Measurements from ENCODE around the gene TIPARP. TPM values are rescaled to one million over a fixed set of nuclear protein-coding genes. Genes with fewer than 3 reads are reported as not detected.

TIPARP gene
- total RNA-seq, 1 experiment from 2014 or later = 15.8 TPM

- ChIA-PET POLR2A (no interaction called here), CTCF (no interaction called here)
- Histone ChIP-seq H3K4me1 (no peaks in the 10 kb centered on the region), H3K36me3 (ENCODE audit: control insufficient read depth, insufficient read depth, low read length) (no peaks in the 10 kb centered on the region), H3K9me3 (peaks cover 3% of the 10 kb centered on the region; the same call in 1 of the 2 replicates), H3K4me3 (ENCODE audit: low read depth, low read length) (no peak overlapping the region), H3K27me3 (replicated peaks; ENCODE audit: control insufficient read depth, insufficient read depth, low read length) (no peaks in the 10 kb centered on the region)
- Mint-ChIP-seq H3K27me3 (ENCODE audit: insufficient read depth, unreplicated experiment) (no peaks in the 10 kb centered on the region), H3K9me3 (ENCODE audit: unreplicated experiment) (no peaks in the 10 kb centered on the region), H3K36me3 (ENCODE audit: insufficient read depth, unreplicated experiment) (no peaks in the 10 kb centered on the region), H3K4me1 (ENCODE audit: low read depth, unreplicated experiment) (no peaks in the 10 kb centered on the region), H3K4me3 (ENCODE audit: unreplicated experiment) (no peak overlapping the region), H3K27ac (ENCODE audit: unreplicated experiment) (no peak overlapping the region)
- no peak for TF ChIP-seq CTCF (IDR thresholded peaks at IDR 0.05; ENCODE audit: insufficient read depth in 1 of 2, low read depth in 1 of 2, low read length in 1 of 2, severe bottlenecking in 1 of 2, unreplicated experiment in 1 of 2)
- no TSS peak for BruUV-seq (replicated peaks)
- DNase-seq = no peak
- intact Hi-C loops (cut with micrococcal nuclease; ENCODE audit: unreplicated experiment) = no loop called here
Observed at GRCh38 chr3:156741935-156742334, 67.5 kb downstream of the TIPARP start.

GRCh38 chr3:156742401-156742800 lies 68.0 kb downstream of the TIPARP start:
- no peak for TF ChIP-seq CTCF (IDR thresholded peaks at IDR 0.05; ENCODE audit: insufficient read depth in 1 of 2, low read depth in 1 of 2, low read length in 1 of 2, severe bottlenecking in 1 of 2, unreplicated experiment in 1 of 2)
- H3K4me3 ChIP-seq (ENCODE audit: low read depth, low read length) = no peak overlapping the region
- no peak overlapping the region for H3K4me3 Mint-ChIP-seq (ENCODE audit: unreplicated experiment)
- H3K27me3 ChIP-seq (replicated peaks; ENCODE audit: control insufficient read depth, insufficient read depth, low read length) = no peaks in the 10 kb centered on the region
- H3K27me3 Mint-ChIP-seq (ENCODE audit: insufficient read depth, unreplicated experiment) = no peaks in the 10 kb centered on the region
- no peaks in the 10 kb centered on the region for H3K36me3 Mint-ChIP-seq (ENCODE audit: insufficient read depth, unreplicated experiment)
- no peaks in the 10 kb centered on the region for H3K4me1 ChIP-seq
- peaks cover 3% of the 10 kb centered on the region; the same call in 1 of the 2 replicates for H3K9me3 ChIP-seq
- BruUV-seq (replicated peaks) = no TSS peak
- H3K27ac Mint-ChIP-seq (ENCODE audit: unreplicated experiment) = no peak overlapping the region
- H3K36me3 ChIP-seq (ENCODE audit: control insufficient read depth, insufficient read depth, low read length) = no peaks in the 10 kb centered on the region
- no peaks in the 10 kb centered on the region for H3K9me3 Mint-ChIP-seq (ENCODE audit: unreplicated experiment)
- CTCF ChIA-PET = no interaction called here
- intact Hi-C loops (cut with micrococcal nuclease; ENCODE audit: unreplicated experiment) = no loop called here
- no peaks in the 10 kb centered on the region for H3K4me1 Mint-ChIP-seq (ENCODE audit: low read depth, unreplicated experiment)
- POLR2A ChIA-PET = no interaction called here
- no peak for DNase-seq

DNA sequence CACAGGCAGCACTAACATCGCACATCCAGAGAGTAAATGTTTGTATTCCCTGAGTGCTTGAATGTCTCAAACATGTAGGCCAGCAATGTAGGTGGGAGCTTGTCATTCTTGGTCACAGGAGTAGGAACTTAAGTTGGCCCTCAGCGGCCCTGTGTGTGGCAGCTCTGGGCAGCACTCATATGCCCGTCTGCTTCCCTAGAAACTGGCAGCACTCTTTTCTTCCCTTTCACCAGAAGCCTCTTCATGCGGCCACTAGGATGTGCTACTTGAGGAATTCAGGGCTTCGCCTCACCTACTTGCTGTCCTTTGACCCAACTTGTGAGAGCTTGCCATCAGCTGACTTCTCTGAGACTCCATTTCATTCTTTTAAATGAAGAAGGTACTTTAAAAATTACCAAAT lies 69.5 kb downstream of the TIPARP start:
- TF ChIP-seq CTCF (IDR thresholded peaks at IDR 0.05; ENCODE audit: insufficient read depth in 1 of 2, low read depth in 1 of 2, low read length in 1 of 2, severe bottlenecking in 1 of 2, unreplicated experiment in 1 of 2) = no peak
- Histone ChIP-seq H3K4me3 (ENCODE audit: low read depth, low read length) (no peak overlapping the region), H3K36me3 (ENCODE audit: control insufficient read depth, insufficient read depth, low read length) (no peaks in the 10 kb centered on the region), H3K4me1 (no peaks in the 10 kb centered on the region), H3K27me3 (replicated peaks; ENCODE audit: control insufficient read depth, insufficient read depth, low read length) (no peaks in the 10 kb centered on the region), H3K9me3 (peaks cover 3% of the 10 kb centered on the region; the same call in 1 of the 2 replicates)
- intact Hi-C loops (cut with micrococcal nuclease; ENCODE audit: unreplicated experiment) = no loop called here
- H3K36me3 Mint-ChIP-seq (ENCODE audit: insufficient read depth, unreplicated experiment) = no peaks in the 10 kb centered on the region
- ChIA-PET CTCF (no interaction called here), POLR2A (no interaction called here)
- no peaks in the 10 kb centered on the region for H3K9me3 Mint-ChIP-seq (ENCODE audit: unreplicated experiment)
- no peaks in the 10 kb centered on the region for H3K27me3 Mint-ChIP-seq (ENCODE audit: insufficient read depth, unreplicated experiment)
- DNase-seq = no peak
- BruUV-seq (replicated peaks) = no TSS peak
- no peak overlapping the region for H3K4me3 Mint-ChIP-seq (ENCODE audit: unreplicated experiment)
- no peak overlapping the region for H3K27ac Mint-ChIP-seq (ENCODE audit: unreplicated experiment)
- H3K4me1 Mint-ChIP-seq (ENCODE audit: low read depth, unreplicated experiment) = no peaks in the 10 kb centered on the region
